ENCODE measurements around the gene ICAM5. TPM values are rescaled to one million over a fixed set of nuclear protein-coding genes. Genes with fewer than 3 reads are reported as not detected.

ICAM5 gene
- total RNA-seq, 1 experiment from 2014 or later = 8.0 TPM

DNA sequence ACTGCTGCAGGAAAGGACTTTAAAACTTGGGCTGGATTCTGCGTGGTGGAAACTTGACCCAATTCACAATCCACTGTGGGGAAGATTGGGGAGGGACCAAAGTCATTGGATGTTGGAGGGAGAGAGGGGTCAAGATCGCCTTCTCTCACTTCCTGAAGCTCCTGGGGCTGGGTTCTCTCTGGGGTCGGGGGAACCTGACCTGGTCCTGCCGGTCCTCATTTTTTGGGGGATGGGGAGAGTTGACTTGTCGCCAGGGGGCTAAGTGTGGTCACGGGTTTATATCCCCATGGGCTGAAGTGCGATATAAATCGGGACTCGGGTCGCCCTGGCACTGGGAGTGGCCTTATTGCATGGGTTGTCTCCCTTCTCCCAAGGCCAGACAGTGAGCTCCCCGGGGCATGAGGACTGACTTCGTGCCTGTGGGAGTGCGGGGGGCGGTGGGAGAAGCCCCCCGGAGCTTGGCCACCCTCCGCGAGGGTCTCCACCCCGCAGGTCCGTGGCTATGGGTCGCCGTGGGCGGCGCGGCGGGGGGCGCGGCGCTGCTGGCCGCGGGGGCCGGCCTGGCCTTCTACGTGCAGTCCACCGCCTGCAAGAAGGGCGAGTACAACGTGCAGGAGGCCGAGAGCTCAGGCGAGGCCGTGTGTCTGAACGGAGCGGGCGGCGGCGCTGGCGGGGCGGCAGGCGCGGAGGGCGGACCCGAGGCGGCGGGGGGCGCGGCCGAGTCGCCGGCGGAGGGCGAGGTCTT is 6.3 kb downstream of the ICAM5 start (continued):
- TF ChIP-seq NR2C2 (CRISPR knock-in tag; IDR thresholded peaks at IDR 0.05) = no peak
- no peak for TF ChIP-seq ZNF671 (CRISPR knock-in tag; IDR thresholded peaks at IDR 0.05)
- TF ChIP-seq TCF7 (CRISPR knock-in tag; IDR thresholded peaks at IDR 0.05; ENCODE audit: low read depth) = no peak
- TF ChIP-seq, protein P1, sequence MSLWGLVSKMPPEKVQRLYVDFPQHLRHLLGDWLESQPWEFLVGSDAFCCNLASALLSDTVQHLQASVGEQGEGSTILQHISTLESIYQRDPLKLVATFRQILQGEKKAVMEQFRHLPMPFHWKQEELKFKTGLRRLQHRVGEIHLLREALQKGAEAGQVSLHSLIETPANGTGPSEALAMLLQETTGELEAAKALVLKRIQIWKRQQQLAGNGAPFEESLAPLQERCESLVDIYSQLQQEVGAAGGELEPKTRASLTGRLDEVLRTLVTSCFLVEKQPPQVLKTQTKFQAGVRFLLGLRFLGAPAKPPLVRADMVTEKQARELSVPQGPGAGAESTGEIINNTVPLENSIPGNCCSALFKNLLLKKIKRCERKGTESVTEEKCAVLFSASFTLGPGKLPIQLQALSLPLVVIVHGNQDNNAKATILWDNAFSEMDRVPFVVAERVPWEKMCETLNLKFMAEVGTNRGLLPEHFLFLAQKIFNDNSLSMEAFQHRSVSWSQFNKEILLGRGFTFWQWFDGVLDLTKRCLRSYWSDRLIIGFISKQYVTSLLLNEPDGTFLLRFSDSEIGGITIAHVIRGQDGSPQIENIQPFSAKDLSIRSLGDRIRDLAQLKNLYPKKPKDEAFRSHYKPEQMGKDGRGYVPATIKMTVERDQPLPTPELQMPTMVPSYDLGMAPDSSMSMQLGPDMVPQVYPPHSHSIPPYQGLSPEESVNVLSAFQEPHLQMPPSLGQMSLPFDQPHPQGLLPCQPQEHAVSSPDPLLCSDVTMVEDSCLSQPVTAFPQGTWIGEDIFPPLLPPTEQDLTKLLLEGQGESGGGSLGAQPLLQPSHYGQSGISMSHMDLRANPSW (CRISPR knock-in tag; conservative IDR thresholded peaks at IDR 0.05; ENCODE audit: low read depth) = no peak
- TF ChIP-seq, protein P2, sequence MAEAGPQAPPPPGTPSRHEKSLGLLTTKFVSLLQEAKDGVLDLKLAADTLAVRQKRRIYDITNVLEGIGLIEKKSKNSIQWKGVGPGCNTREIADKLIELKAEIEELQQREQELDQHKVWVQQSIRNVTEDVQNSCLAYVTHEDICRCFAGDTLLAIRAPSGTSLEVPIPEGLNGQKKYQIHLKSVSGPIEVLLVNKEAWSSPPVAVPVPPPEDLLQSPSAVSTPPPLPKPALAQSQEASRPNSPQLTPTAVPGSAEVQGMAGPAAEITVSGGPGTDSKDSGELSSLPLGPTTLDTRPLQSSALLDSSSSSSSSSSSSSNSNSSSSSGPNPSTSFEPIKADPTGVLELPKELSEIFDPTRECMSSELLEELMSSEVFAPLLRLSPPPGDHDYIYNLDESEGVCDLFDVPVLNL (CRISPR knock-in tag; IDR thresholded peaks at IDR 0.05; ENCODE audit: borderline replicate concordance, low read depth) = peak; percentile 65; the same call in 1 of the 2 replicates
- TF ChIP-seq ETV6 (CRISPR knock-in tag; IDR thresholded peaks at IDR 0.05) = no peak
- TF ChIP-seq, protein P3, sequence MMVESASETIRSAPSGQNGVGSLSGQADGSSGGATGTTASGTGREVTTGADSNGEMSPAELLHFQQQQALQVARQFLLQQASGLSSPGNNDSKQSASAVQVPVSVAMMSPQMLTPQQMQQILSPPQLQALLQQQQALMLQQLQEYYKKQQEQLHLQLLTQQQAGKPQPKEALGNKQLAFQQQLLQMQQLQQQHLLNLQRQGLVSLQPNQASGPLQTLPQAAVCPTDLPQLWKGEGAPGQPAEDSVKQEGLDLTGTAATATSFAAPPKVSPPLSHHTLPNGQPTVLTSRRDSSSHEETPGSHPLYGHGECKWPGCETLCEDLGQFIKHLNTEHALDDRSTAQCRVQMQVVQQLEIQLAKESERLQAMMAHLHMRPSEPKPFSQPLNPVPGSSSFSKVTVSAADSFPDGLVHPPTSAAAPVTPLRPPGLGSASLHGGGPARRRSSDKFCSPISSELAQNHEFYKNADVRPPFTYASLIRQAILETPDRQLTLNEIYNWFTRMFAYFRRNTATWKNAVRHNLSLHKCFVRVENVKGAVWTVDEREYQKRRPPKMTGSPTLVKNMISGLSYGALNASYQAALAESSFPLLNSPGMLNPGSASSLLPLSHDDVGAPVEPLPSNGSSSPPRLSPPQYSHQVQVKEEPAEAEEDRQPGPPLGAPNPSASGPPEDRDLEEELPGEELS (CRISPR knock-in tag; IDR thresholded peaks at IDR 0.05) = peak; percentile 71
- TF ChIP-seq EMX1 (CRISPR knock-in tag; IDR thresholded peaks at IDR 0.05) = no peak
- TF ChIP-seq SMAD4 (CRISPR knock-in tag; IDR thresholded peaks at IDR 0.05) = no peak
- TF ChIP-seq, protein P4, sequence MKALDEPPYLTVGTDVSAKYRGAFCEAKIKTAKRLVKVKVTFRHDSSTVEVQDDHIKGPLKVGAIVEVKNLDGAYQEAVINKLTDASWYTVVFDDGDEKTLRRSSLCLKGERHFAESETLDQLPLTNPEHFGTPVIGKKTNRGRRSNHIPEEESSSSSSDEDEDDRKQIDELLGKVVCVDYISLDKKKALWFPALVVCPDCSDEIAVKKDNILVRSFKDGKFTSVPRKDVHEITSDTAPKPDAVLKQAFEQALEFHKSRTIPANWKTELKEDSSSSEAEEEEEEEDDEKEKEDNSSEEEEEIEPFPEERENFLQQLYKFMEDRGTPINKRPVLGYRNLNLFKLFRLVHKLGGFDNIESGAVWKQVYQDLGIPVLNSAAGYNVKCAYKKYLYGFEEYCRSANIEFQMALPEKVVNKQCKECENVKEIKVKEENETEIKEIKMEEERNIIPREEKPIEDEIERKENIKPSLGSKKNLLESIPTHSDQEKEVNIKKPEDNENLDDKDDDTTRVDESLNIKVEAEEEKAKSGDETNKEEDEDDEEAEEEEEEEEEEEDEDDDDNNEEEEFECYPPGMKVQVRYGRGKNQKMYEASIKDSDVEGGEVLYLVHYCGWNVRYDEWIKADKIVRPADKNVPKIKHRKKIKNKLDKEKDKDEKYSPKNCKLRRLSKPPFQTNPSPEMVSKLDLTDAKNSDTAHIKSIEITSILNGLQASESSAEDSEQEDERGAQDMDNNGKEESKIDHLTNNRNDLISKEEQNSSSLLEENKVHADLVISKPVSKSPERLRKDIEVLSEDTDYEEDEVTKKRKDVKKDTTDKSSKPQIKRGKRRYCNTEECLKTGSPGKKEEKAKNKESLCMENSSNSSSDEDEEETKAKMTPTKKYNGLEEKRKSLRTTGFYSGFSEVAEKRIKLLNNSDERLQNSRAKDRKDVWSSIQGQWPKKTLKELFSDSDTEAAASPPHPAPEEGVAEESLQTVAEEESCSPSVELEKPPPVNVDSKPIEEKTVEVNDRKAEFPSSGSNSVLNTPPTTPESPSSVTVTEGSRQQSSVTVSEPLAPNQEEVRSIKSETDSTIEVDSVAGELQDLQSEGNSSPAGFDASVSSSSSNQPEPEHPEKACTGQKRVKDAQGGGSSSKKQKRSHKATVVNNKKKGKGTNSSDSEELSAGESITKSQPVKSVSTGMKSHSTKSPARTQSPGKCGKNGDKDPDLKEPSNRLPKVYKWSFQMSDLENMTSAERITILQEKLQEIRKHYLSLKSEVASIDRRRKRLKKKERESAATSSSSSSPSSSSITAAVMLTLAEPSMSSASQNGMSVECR (CRISPR knock-in tag; IDR thresholded peaks at IDR 0.05; ENCODE audit: borderline replicate concordance) = no peak
- no peak for TF ChIP-seq ZNF232 (CRISPR knock-in tag; IDR thresholded peaks at IDR 0.05)
- TF ChIP-seq GRHL2 (CRISPR knock-in tag; IDR thresholded peaks at IDR 0.05; ENCODE audit: insufficient replicate concordance, severe bottlenecking) = no peak
- peak; percentile 49; the same call in 1 of the 2 replicates for TF ChIP-seq NFE2L1 (CRISPR knock-in tag; IDR thresholded peaks at IDR 0.05)
- 0 out of 2 replicates have a peak, but pooled peaks have one; percentile 23 for TF ChIP-seq ZNF416 (CRISPR knock-in tag; IDR thresholded peaks at IDR 0.05)
- no peak for TF ChIP-seq CBFB (CRISPR knock-in tag; IDR thresholded peaks at IDR 0.05; ENCODE audit: low read depth)
- no peak for TF ChIP-seq GTF2I (CRISPR knock-in tag; conservative IDR thresholded peaks at IDR 0.05)
- TF ChIP-seq FOXK1 (CRISPR knock-in tag; IDR thresholded peaks at IDR 0.05) = peak; percentile 48; the same call in 1 of the 2 replicates
- TF ChIP-seq, protein P5, sequence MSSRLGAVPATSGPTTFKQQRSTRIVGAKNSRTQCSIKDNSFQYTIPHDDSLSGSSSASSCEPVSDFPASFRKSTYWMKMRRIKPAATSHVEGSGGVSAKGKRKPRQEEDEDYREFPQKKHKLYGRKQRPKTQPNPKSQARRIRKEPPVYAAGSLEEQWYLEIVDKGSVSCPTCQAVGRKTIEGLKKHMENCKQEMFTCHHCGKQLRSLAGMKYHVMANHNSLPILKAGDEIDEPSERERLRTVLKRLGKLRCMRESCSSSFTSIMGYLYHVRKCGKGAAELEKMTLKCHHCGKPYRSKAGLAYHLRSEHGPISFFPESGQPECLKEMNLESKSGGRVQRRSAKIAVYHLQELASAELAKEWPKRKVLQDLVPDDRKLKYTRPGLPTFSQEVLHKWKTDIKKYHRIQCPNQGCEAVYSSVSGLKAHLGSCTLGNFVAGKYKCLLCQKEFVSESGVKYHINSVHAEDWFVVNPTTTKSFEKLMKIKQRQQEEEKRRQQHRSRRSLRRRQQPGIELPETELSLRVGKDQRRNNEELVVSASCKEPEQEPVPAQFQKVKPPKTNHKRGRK (CRISPR knock-in tag; IDR thresholded peaks at IDR 0.05; ENCODE audit: borderline replicate concordance) = no peak
- TF ChIP-seq ESRRA (CRISPR knock-in tag; IDR thresholded peaks at IDR 0.05; ENCODE audit: borderline replicate concordance) = 0 out of 2 replicates have a peak, but pooled peaks have one; percentile 72
- TF ChIP-seq, protein P6, sequence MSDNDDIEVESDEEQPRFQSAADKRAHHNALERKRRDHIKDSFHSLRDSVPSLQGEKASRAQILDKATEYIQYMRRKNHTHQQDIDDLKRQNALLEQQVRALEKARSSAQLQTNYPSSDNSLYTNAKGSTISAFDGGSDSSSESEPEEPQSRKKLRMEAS (CRISPR knock-in tag; IDR thresholded peaks at IDR 0.05) = no peak
- TF ChIP-seq PRRX2 (CRISPR knock-in tag; IDR thresholded peaks at IDR 0.05) = no peak
- TF ChIP-seq, protein P7, sequence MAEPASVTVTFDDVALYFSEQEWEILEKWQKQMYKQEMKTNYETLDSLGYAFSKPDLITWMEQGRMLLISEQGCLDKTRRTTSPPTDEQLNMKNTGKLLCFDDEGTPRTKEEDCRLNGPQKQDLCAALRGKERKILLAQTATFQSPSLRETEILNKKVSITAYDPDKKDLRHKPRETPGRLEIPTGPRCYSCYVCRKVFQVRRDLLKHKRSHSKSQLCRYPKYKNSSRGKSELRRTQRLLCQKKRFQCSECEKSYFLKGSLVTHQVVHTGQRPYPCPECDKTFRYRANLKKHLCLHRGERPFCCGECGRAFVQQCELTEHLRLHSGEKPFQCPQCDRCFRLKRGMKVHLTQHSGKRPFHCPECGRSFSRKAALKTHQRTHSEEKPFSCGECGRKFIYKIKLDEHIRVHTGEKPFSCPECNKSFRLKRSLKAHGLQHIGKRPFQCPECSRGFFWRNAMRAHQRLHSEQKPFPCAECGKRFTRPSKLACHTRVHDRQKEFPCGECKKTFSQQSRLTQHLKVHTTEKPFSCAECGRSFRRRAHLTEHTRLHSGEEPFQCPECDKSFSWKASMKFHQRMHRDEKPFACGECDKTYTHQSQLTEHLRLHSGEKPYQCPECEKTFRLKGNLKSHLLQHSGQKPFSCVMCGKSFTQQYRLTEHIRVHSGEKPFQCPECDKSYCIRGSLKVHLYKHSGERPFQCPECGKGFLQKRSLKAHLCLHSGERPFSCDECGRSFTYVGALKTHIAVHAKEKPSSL (CRISPR knock-in tag; conservative IDR thresholded peaks at IDR 0.05) = no peak
- TF ChIP-seq HMGA2 (CRISPR knock-in tag; IDR thresholded peaks at IDR 0.05) = no peak
- TF ChIP-seq NR1H2 (CRISPR knock-in tag; IDR thresholded peaks at IDR 0.05) = no peak

Data from WTC11 (cell line).